Endothelial cell of umbilical vein (primary cell): ENCODE results near the gene CCSER1.

Experiments
- EZH2 ChIP-seq: IDR thresholded peaks from 2 replicates; pipeline ENCODE4 v1.6.1; 2012; ENCODE audit warnings: borderline replicate concordance, low read depth, mild to moderate bottlenecking, moderate library complexity, low read length, inconsistent platforms; ENCODE audit not compliant: severe bottlenecking
- FOS ChIP-seq: IDR thresholded peaks from 2 replicates; pipeline ENCODE4 v1.6.1; 2011; ENCODE audit warnings: mild to moderate bottlenecking, low read length, moderate library complexity, borderline replicate concordance; ENCODE audit not compliant: insufficient read depth
- GATA2 ChIP-seq: IDR thresholded peaks from 2 replicates; pipeline ENCODE4 v1.7.0; 2011; ENCODE audit warnings: low read depth, mild to moderate bottlenecking, moderate library complexity, mixed read lengths, low read length; ENCODE audit not compliant: insufficient read length, insufficient read depth
- JUN ChIP-seq: IDR thresholded peaks from 2 replicates; pipeline ENCODE4 v1.6.1; 2011; ENCODE audit warnings: borderline replicate concordance, low read depth; ENCODE audit not compliant: insufficient read length, insufficient read depth
- MYC ChIP-seq: IDR thresholded peaks from one replicate; pipeline ENCODE4 v1.6.1; 2011; ENCODE audit warnings: mild to moderate bottlenecking, low read depth, low read length
- POLR2A ChIP-seq: IDR thresholded peaks from 2 replicates; pipeline ENCODE4 v1.6.1; 2012; ENCODE audit warnings: low read depth, mild to moderate bottlenecking, control low read depth, low read length
- POLR2AphosphoS5 ChIP-seq: IDR thresholded peaks from 2 replicates; pipeline ENCODE4 v1.6.1; 2012; ENCODE audit warnings: low read depth, mild to moderate bottlenecking, control low read depth, low read length, moderate library complexity; ENCODE audit not compliant: insufficient read depth
- TF ChIP-seq, protein P1 (sequence below), 2 donors: IDR thresholded peaks; 1 replicate in 1 of 2; 2 replicates in 1 of 2; pipeline ENCODE4 v1.5.1; 2011; ENCODE audit warnings: low read length in 2 of 2, mild to moderate bottlenecking in 2 of 2, moderate library complexity in 2 of 2, control low read depth in 1 of 2, inconsistent platforms in 1 of 2, low read depth in 1 of 2; ENCODE audit not compliant: insufficient read depth in 1 of 2; ENCODE audit errors: extremely low read depth in 1 of 2
- TF ChIP-seq, protein P2 (sequence below): IDR thresholded peaks from 2 replicates; pipeline ENCODE4 v1.6.1; 2011; ENCODE audit not compliant: insufficient read depth, insufficient read length

- TF ChIP-seq, protein P1, sequence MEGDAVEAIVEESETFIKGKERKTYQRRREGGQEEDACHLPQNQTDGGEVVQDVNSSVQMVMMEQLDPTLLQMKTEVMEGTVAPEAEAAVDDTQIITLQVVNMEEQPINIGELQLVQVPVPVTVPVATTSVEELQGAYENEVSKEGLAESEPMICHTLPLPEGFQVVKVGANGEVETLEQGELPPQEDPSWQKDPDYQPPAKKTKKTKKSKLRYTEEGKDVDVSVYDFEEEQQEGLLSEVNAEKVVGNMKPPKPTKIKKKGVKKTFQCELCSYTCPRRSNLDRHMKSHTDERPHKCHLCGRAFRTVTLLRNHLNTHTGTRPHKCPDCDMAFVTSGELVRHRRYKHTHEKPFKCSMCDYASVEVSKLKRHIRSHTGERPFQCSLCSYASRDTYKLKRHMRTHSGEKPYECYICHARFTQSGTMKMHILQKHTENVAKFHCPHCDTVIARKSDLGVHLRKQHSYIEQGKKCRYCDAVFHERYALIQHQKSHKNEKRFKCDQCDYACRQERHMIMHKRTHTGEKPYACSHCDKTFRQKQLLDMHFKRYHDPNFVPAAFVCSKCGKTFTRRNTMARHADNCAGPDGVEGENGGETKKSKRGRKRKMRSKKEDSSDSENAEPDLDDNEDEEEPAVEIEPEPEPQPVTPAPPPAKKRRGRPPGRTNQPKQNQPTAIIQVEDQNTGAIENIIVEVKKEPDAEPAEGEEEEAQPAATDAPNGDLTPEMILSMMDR (IDR thresholded peaks at IDR 0.05; ENCODE audit: extremely low read depth in 1 of 2, insufficient read depth in 1 of 2, low read depth in 1 of 2, low read length in 2 of 2), result no peak
- TF ChIP-seq EZH2 (no peak), JUN (no peak), POLR2AphosphoS5 (no peak), FOS (no peak), POLR2A (no peak), MYC (no peak), GATA2 (no peak)
- TF ChIP-seq, protein P2, sequence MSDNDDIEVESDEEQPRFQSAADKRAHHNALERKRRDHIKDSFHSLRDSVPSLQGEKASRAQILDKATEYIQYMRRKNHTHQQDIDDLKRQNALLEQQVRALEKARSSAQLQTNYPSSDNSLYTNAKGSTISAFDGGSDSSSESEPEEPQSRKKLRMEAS, result no peak
Observed at GRCh38 chr4:90118527-90119195, 8.5 kb upstream of the CCSER1 start.
